Ovary (tissue), 3 donors: ENCODE measurements around the gene TPCN2.

Source experiments
- EP300 ChIP-seq: sonication (generic); formaldehyde crosslinking; IDR thresholded peaks from one replicate; pipeline ENCODE4 v1.6.1; 2017; ENCODE audit warnings: antibody characterized with exemption
- TF ChIP-seq, protein P1 (sequence below), 3 donors: fragments of 450-650 bp in 2 of 3; fragments of 200-600 bp in 1 of 3; IDR thresholded peaks; one replicate each; pipeline versions ENCODE4 v1.5.1 to v1.8.0; 2016 to 2022; ENCODE audit warnings: antibody characterized with exemption in 3 of 3, mild to moderate bottlenecking in 1 of 3
- donor health status: DM: no; HTN: no; CAD: no.

- TF ChIP-seq EP300, result no peak
- TF ChIP-seq, protein P1, sequence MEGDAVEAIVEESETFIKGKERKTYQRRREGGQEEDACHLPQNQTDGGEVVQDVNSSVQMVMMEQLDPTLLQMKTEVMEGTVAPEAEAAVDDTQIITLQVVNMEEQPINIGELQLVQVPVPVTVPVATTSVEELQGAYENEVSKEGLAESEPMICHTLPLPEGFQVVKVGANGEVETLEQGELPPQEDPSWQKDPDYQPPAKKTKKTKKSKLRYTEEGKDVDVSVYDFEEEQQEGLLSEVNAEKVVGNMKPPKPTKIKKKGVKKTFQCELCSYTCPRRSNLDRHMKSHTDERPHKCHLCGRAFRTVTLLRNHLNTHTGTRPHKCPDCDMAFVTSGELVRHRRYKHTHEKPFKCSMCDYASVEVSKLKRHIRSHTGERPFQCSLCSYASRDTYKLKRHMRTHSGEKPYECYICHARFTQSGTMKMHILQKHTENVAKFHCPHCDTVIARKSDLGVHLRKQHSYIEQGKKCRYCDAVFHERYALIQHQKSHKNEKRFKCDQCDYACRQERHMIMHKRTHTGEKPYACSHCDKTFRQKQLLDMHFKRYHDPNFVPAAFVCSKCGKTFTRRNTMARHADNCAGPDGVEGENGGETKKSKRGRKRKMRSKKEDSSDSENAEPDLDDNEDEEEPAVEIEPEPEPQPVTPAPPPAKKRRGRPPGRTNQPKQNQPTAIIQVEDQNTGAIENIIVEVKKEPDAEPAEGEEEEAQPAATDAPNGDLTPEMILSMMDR (IDR thresholded peaks at IDR 0.05), result no peak
Observed at GRCh38 chr11:69174841-69175240, 126.1 kb downstream of the TPCN2 start.
